Measurements from ENCODE around the gene SLC26A3.

DNA sequence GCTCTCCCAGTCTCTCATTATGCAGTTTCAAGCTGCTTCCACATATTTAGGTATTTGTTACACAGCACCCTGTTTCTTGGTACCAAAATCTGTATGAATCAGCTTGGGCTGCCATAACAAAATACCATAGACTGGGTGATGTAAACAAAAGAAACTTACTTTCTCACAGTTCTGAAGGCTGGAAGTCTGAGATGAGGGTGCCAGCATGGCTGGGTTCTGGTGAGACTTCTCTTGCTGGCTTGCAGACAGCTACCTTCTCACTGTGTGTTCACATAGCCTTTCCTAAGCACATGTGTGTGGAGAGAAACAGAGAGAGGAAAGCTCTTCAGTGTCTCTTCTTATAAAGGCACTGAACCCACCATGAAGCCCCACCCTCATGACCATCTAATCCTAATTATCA lies 74.7 kb downstream of the SLC26A3 start:
- TF ChIP-seq, protein P1, sequence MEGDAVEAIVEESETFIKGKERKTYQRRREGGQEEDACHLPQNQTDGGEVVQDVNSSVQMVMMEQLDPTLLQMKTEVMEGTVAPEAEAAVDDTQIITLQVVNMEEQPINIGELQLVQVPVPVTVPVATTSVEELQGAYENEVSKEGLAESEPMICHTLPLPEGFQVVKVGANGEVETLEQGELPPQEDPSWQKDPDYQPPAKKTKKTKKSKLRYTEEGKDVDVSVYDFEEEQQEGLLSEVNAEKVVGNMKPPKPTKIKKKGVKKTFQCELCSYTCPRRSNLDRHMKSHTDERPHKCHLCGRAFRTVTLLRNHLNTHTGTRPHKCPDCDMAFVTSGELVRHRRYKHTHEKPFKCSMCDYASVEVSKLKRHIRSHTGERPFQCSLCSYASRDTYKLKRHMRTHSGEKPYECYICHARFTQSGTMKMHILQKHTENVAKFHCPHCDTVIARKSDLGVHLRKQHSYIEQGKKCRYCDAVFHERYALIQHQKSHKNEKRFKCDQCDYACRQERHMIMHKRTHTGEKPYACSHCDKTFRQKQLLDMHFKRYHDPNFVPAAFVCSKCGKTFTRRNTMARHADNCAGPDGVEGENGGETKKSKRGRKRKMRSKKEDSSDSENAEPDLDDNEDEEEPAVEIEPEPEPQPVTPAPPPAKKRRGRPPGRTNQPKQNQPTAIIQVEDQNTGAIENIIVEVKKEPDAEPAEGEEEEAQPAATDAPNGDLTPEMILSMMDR (IDR thresholded peaks at IDR 0.05), result no peak
- TF ChIP-seq POLR2AphosphoS5 (IDR thresholded peaks at IDR 0.05) (no peak), POLR2A (IDR thresholded peaks at IDR 0.05) (no peak)
